D721Med (cell line): ENCODE results near the gene STAC.

Source experiments
- DNase-seq: peaks from one replicate; pipeline ENCODE4 v3.0.0; 2011; ENCODE audit warnings: low spot score; ENCODE audit not compliant: insufficient read length
- FAIRE-seq: peaks from 2 replicates; lab custom pipeline; 2011; peaks lifted over from hg19 to GRCh38; lab: Jason Lieb, UNC
- CTCF ChIP-seq: IDR thresholded peaks from 2 replicates; pipeline ENCODE4 v1.5.1; 2012; ENCODE audit warnings: mild to moderate bottlenecking, control low read depth; ENCODE audit not compliant: insufficient read depth; ENCODE audit errors: missing control alignments

STAC gene

GRCh38 chr3:36514171-36514570, 133.9 kb downstream of the STAC start:
- no peak for DNase-seq
- FAIRE-seq = no peak
- no peak for TF ChIP-seq CTCF

- no peak for FAIRE-seq
- no peak for DNase-seq
- no peak for TF ChIP-seq CTCF
Measured at GRCh38 chr3:36519682-36520081, 139.4 kb downstream of the STAC start.

DNA sequence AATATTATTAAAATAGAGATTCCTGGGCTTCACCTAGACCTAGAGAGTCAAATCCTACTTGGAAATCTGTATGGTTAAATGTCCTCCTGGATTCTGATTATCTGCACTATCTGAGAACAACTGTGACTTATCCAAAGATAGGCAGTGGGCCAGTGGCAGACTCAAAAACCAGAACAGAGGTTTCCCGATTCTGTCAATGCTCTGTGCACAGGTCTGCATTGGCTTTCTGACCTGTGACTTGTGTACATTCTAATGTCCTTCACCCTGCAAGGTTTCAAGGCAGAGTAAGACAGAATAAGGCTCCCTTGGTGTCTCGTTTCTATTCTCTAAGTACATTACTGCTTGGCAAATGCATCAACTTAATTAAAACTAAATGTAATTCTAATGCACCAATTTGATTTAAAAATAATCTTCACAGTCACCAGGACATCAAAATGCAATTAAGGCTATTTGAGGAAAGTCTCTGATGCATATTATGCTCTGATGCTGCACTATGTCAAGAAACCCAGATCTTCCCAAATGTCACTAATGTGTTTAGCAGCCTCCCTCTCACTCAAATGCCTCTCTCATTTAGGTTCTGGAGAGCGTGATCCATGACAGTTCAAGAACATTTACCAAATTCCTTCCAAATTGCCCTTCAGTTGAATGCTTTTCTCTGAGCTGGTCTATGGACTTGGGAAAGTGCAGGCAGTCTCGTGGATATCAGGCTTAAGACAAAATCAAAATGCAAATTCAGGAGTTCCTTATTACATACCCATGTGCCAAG, 140.1 kb downstream of the STAC start:
- FAIRE-seq = no peak

DNA sequence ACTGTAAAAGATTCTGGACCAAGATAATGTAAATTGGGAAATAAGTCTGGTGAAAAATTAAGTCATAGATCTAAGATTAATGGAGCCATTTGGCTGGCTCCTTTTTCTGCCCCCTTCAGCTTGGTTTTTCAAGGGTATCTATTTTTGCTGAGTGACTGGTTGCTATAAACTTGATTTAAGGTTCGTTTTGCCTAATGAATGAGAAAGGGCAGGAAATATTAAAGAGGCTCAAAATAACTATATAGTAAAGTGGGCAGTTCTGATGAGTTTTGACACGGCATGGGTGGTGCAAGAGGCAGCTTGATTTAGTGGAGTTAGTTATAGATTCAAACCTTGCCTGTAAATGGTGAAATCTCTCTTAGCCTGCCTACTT, 140.7 kb downstream of the STAC start:
- no peak for FAIRE-seq
- no peak for TF ChIP-seq CTCF

More for the DNA sequence above, 140.1 kb downstream of the STAC start:
- DNase-seq = no peak
- no peak for TF ChIP-seq CTCF

DNA sequence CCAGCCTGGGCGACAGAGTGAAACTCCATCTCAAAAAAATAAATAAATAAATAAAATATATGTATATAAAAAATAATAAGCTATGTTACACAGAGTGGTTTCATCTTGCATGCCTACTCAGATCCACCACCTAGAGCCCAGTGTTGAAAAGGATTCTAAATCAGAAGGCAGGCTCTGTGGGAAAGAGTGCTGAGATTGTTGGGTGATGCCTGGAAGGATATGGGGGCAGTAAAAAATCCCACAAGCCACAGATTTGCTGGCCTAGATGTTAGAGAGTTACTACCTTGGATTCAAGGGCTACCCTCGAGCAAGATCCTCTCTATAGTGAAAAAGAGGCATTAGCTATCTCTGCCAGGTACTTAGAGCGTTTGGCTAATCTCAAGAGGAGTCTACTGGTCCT, 144.3 kb downstream of the STAC start:
- no peak for TF ChIP-seq CTCF
- FAIRE-seq (no peak), DNase-seq (no peak)

More for the DNA sequence above, 140.7 kb downstream of the STAC start:
- DNase-seq = no peak

DNA sequence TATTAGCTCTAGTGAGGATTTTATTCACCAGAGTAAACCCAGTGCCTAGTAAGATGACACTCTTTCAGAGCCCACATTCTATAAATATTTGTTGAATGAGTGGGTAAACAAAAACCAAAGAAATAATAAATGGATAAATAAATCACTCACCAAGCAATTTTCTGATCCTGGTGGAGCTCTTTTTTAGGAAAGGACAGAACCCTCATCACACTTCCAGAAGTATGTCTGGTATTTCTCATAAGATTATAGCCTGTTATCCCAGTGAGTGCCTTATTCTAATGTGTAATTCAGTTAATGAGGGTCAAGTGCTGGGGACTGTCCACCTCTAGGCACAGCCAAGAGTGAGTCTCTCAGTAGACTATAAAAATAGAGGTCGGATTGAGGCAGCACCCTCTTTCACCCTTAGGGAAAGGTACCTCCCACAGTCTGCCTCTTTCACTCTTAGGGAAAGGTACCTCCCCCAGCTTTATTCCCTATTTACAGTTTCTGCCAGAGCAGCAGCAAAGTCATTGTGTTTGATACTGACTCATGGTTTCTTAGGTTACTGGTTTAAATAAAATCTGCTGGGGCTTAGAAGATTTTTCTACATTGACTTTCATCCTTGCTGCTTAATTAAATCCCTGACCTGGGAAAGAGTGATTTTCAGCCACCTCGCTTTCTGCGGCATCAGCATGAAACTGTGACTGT, 145.0 kb downstream of the STAC start:
- no peak for FAIRE-seq
- no peak for TF ChIP-seq CTCF

More for the DNA sequence above, 145.0 kb downstream of the STAC start:
- DNase-seq = no peak
